Colonic mucosa (tissue), 4 donors: Measurements from ENCODE around the gene RTN4R. TPM values are rescaled to one million over a fixed set of nuclear protein-coding genes. Genes with fewer than 3 reads are reported as not detected.
"Not testable (repeated sequence)": the region's sequence is repeated elsewhere in the genome, so short reads cannot be mapped to it uniquely, and the experiment has no call there.

Source experiments
- DNase-seq: peaks from one replicate; pipeline ENCODE4 v3.0.0-alpha.2; 2020
- H3K27ac ChIP-seq: fragments of 200-600 bp; one replicate; pipeline ENCODE4 v1.8.0; 2021
- H3K27me3 ChIP-seq: fragments of 200-600 bp; one replicate; pipeline ENCODE4 v1.8.0; 2021
- H3K36me3 ChIP-seq: fragments of 200-600 bp; one replicate; pipeline ENCODE4 v1.8.0; 2021
- H3K4me1 ChIP-seq: fragments of 200-600 bp; one replicate; pipeline ENCODE4 v1.8.0; 2021; ENCODE audit warnings: mild to moderate bottlenecking
- H3K4me3 ChIP-seq: fragments of 200-600 bp; one replicate; pipeline ENCODE4 v1.8.0; 2021
- H3K9ac ChIP-seq, 2 donors: one replicate each; pipeline ENCODE4 v1.7.0; 2013; ENCODE audit warnings: control low read depth in 2 of 2, low read depth in 2 of 2, low read length in 2 of 2
- H3K9me3 ChIP-seq: fragments of 200-600 bp; one replicate; pipeline ENCODE4 v1.8.0; 2021
- CTCF ChIP-seq: fragments of 200-600 bp; IDR thresholded peaks from one replicate; pipeline ENCODE4 v1.8.0; 2022; ENCODE audit warnings: antibody characterized with exemption, mild to moderate bottlenecking
- intact Hi-C: fragments of 100-400 bp; cut with DNase I; formaldehyde crosslinking; loops from one replicate; pipeline ENCODE4 v1.14.1; 2022
- total RNA-seq, 2 donors: library from RNA; stranded (reverse); fragmentation: NEBNext Ultra II Directional in 1 of 2; extraction: Animal tissue kit (Norgen Biotek cat#: 25700) in 1 of 2; gene quantifications; one replicate each; pipeline ENCODE4 v1.2.1, GENCODE V29; 2021
- donor health status: healthy.
- donor health status: DM: no; HTN: no; CAD: no.
- donor health status: DM: no; HTN: no; CAD: no.

Gene RTN4R
- total RNA-seq: 1 to 10 TPM; 6.1 to 8.5 TPM

GRCh38 chr22:20268279-20269012, at the start of gene RTN4R:
RTN4R (minus strand) TSS chr22:20268318; CDS start chr22:20268092, 226 bp downstream.
- H3K4me1 ChIP-seq: peaks cover 6% of the 10 kb centered on the region
- no peaks in the 10 kb centered on the region for H3K27me3 ChIP-seq
- peak within 1 kb of the TSS; percentile 39 for H3K4me3 ChIP-seq
- intact Hi-C loops: loop anchor here (10.0 kb wide), 1 partner anchor 294 kb away; no protein-coding TSS in a partner anchor
- no peaks in the 10 kb centered on the region for H3K36me3 ChIP-seq
- DNase-seq: peak; percentile 65
- peak within 1 kb of the TSS in 1 of 2 donors; percentile 33 for H3K9ac ChIP-seq
- peak; percentile 54 for TF ChIP-seq CTCF
- no peak within 1 kb of the TSS for H3K27ac ChIP-seq
- H3K9me3 ChIP-seq: no peaks in the 10 kb centered on the region

- H3K36me3 ChIP-seq, H3K27ac ChIP-seq, DNase-seq, intact Hi-C loops, H3K9me3 ChIP-seq, H3K9ac ChIP-seq, H3K4me3 ChIP-seq, H3K27me3 ChIP-seq, H3K4me1 ChIP-seq: not testable (repeated sequence)
- peak; percentile 49 for TF ChIP-seq CTCF
These were observed 49.4 kb upstream of the RTN4R start for GRCh38 chr22:20317402-20318042.

GRCh38 chr22:20316844-20317401, 48.8 kb upstream of the RTN4R start:
- TF ChIP-seq CTCF: no peak
- Histone ChIP-seq H3K27ac (no peak overlapping the region), H3K27me3 (no peaks in the 10 kb centered on the region), H3K4me3 (no peak overlapping the region), H3K4me1 (peaks cover 5% of the 10 kb centered on the region), H3K36me3 (no peaks in the 10 kb centered on the region), H3K9me3 (no peaks in the 10 kb centered on the region), H3K9ac (no peak overlapping the region)
- no peak for DNase-seq
- intact Hi-C loops: no loop called here

GRCh38 chr22:20316217-20316843, 48.2 kb upstream of the RTN4R start:
- no peak for TF ChIP-seq CTCF
- Histone ChIP-seq H3K27me3 (no peaks in the 10 kb centered on the region), H3K4me1 (peaks cover 5% of the 10 kb centered on the region), H3K9me3 (no peaks in the 10 kb centered on the region), H3K4me3 (no peak overlapping the region), H3K27ac (no peak overlapping the region), H3K36me3 (no peaks in the 10 kb centered on the region), H3K9ac (no peak overlapping the region)
- intact Hi-C loops: no loop called here
- no peak for DNase-seq
